ENCODE results near the gene VAV1. TPM values are rescaled to one million over a fixed set of nuclear protein-coding genes. Genes with fewer than 3 reads are reported as not detected.

VAV1 gene
- polyA plus RNA-seq, 2 of the 4 experiments (the other 2 are of a cell fraction) = 5.6 to 7.5 TPM

- no peak overlapping the region for H3K4me3 ChIP-seq
- H3K4me1 ChIP-seq = no peaks in the 10 kb centered on the region
- FAIRE-seq = no peak
- no peak for TF ChIP-seq GATA3 (IDR thresholded peaks at IDR 0.05; ENCODE audit: borderline replicate concordance)
- no peak for TF ChIP-seq PBX3 (IDR thresholded peaks at IDR 0.05)
- TF ChIP-seq BCL3 (IDR thresholded peaks at IDR 0.05) = no peak
- no peak for TF ChIP-seq MAFK (IDR thresholded peaks at IDR 0.05; ENCODE audit: partially characterized antibody)
- no peak for TF ChIP-seq ESRRA (IDR thresholded peaks at IDR 0.05; ENCODE audit: borderline replicate concordance, low read length)
- TF ChIP-seq RFX5 (IDR thresholded peaks at IDR 0.05) = no peak
- TF ChIP-seq RNF2 (IDR thresholded peaks at IDR 0.05; ENCODE audit: borderline replicate concordance, low read depth) = no peak
- no peak for TF ChIP-seq ATOH8 (CRISPR knock-in tag; IDR thresholded peaks at IDR 0.05; ENCODE audit: low read depth)
- no peak for TF ChIP-seq HES2 (IDR thresholded peaks at IDR 0.05)
- TF ChIP-seq SMC3 (IDR thresholded peaks at IDR 0.05) = no peak
- no peak for TF ChIP-seq HOXB5 (CRISPR knock-in tag; IDR thresholded peaks at IDR 0.05)
- no peak for TF ChIP-seq RARB (CRISPR knock-in tag; IDR thresholded peaks at IDR 0.05)
- no peak for TF ChIP-seq JUN (IDR thresholded peaks at IDR 0.05)
- no peak for TF ChIP-seq MAZ (IDR thresholded peaks at IDR 0.05; ENCODE audit: borderline replicate concordance, low read depth, low read length)
- TF ChIP-seq ZFP36 (IDR thresholded peaks at IDR 0.05; ENCODE audit: borderline replicate concordance, partially characterized antibody) = no peak
- TF ChIP-seq ZSCAN20 (CRISPR knock-in tag; IDR thresholded peaks at IDR 0.05) = no peak
- no peak for TF ChIP-seq NPAS2 (CRISPR knock-in tag; IDR thresholded peaks at IDR 0.05; ENCODE audit: borderline replicate concordance)
- no peak for TF ChIP-seq HOXA7 (CRISPR knock-in tag; IDR thresholded peaks at IDR 0.05)
- H3K27ac ChIP-seq = no peak overlapping the region
- DNase-seq (ENCODE audit: low read depth in 1 of 2, low spot score in 1 of 2) = no peak
- H3K9me3 ChIP-seq = peaks cover 12% of the 10 kb centered on the region; the same call in 1 of the 3 replicates
- CTCF ChIA-PET = no interaction called here
- H3K4me2 ChIP-seq = no peak overlapping the region
- 49% methylated on average over 4 of the region's 4 CpGs for WGBS (ENCODE audit: missing lambda C conversion rate)
- POLR2A ChIA-PET = no interaction called here
- ATAC-seq = no peak
Measured at GRCh38 chr19:6818246-6818645, 45.7 kb downstream of the VAV1 start.

- Histone ChIP-seq H3K4me2 (no peak overlapping the region), H3K4me1 (no peaks in the 10 kb centered on the region), H3K9me3 (peaks cover 12% of the 10 kb centered on the region; the same call in 1 of the 3 replicates), H3K27ac (no peak overlapping the region), H3K4me3 (no peak overlapping the region)
- CTCF ChIA-PET = no interaction called here
- no peak for ATAC-seq
- FAIRE-seq = no peak
- POLR2A ChIA-PET = no interaction called here
- no peak for DNase-seq (ENCODE audit: low read depth in 1 of 2, low spot score in 1 of 2)
- no peak for TF ChIP-seq HEYL (CRISPR knock-in tag; IDR thresholded peaks at IDR 0.05)
- TF ChIP-seq KDM1A (IDR thresholded peaks at IDR 0.05; ENCODE audit: low read depth) = peak; percentile 34; the same call in 1 of the 2 replicates
- TF ChIP-seq SREBF2 (IDR thresholded peaks at IDR 0.05) = no peak
- TF ChIP-seq TP53 (CRISPR knock-in tag; IDR thresholded peaks at IDR 0.05) = no peak
- no peak for TF ChIP-seq HOXA7 (CRISPR knock-in tag; IDR thresholded peaks at IDR 0.05)
- 30% methylated on average over 2 of the region's 2 CpGs for WGBS (ENCODE audit: missing lambda C conversion rate)
Measured at GRCh38 chr19:6819323-6819722, 46.8 kb downstream of the VAV1 start.

- FAIRE-seq = no peak
- TF ChIP-seq BHLHE40 (IDR thresholded peaks at IDR 0.05; ENCODE audit: low read depth, low read length) = no peak
- no peak for TF ChIP-seq CBX8 (IDR thresholded peaks at IDR 0.05)
- no peak for TF ChIP-seq POLR2AphosphoS2 (conservative IDR thresholded peaks at IDR 0.05; ENCODE audit: low read length)
- no peak for TF ChIP-seq HDAC2 (IDR thresholded peaks at IDR 0.05)
- no peak for TF ChIP-seq MAZ (IDR thresholded peaks at IDR 0.05; ENCODE audit: borderline replicate concordance, low read depth, low read length)
- TF ChIP-seq FOXS1 (CRISPR knock-in tag; IDR thresholded peaks at IDR 0.05) = no peak
- no peak for TF ChIP-seq ZC3H11A (IDR thresholded peaks at IDR 0.05)
- no peak for TF ChIP-seq HOXB5 (CRISPR knock-in tag; IDR thresholded peaks at IDR 0.05)
- no peaks in the 10 kb centered on the region for H3K4me1 ChIP-seq
- H3K27ac ChIP-seq = no peak overlapping the region
- H3K9me3 ChIP-seq = peaks cover 12% of the 10 kb centered on the region; the same call in 1 of the 3 replicates
- ChIA-PET CTCF (no interaction called here), POLR2A (no interaction called here)
- WGBS (ENCODE audit: missing lambda C conversion rate) = 86% methylated on average over 4 of the region's 4 CpGs
- no peak for ATAC-seq
- H3K4me2 ChIP-seq = no peak overlapping the region
- DNase-seq (ENCODE audit: low read depth in 1 of 2, low spot score in 1 of 2) = no peak
- no peak overlapping the region for H3K4me3 ChIP-seq
Measured at GRCh38 chr19:6820237-6820636, 47.7 kb downstream of the VAV1 start.

Data from A549 (cell line).